Small intestine (tissue), 7 donors: ENCODE results near the gene DPAGT1. TPM values are rescaled to one million over a fixed set of nuclear protein-coding genes. Genes with fewer than 3 reads are reported as not detected.

ENCODE experiments used
- DNase-seq, 2 donors: peaks; one replicate each; pipeline versions ENCODE4 v3.0.0 to v3.0.0-alpha.2; 2013
- FAIRE-seq: peaks from 2 replicates; lab custom pipeline; 2012; peaks lifted over from hg19 to GRCh38; lab: Jason Lieb, UNC
- H3K27ac ChIP-seq, 3 donors: one replicate each; pipeline ENCODE4 v1.5.1; 2013; ENCODE audit warnings: low read length in 2 of 3, mild to moderate bottlenecking in 2 of 3, control low read depth in 1 of 3, inconsistent platforms in 1 of 3, low read depth in 1 of 3, moderate library complexity in 1 of 3
- H3K27me3 ChIP-seq, 3 donors: one replicate each; pipeline ENCODE4 v1.6.1; 2013; ENCODE audit warnings: low read length in 3 of 3, inconsistent platforms in 1 of 3; ENCODE audit not compliant: control insufficient read depth in 3 of 3, insufficient read depth in 3 of 3
- H3K36me3 ChIP-seq, 3 donors: one replicate each; pipeline ENCODE4 v1.6.1; 2013; ENCODE audit warnings: low read length in 3 of 3, inconsistent platforms in 1 of 3, low read depth in 1 of 3, mild to moderate bottlenecking in 1 of 3, moderate library complexity in 1 of 3; ENCODE audit not compliant: control insufficient read depth in 3 of 3, insufficient read depth in 2 of 3
- H3K4me1 ChIP-seq, 3 donors: one replicate each; pipeline ENCODE4 v1.6.1; 2013; ENCODE audit warnings: low read length in 2 of 3, inconsistent platforms in 1 of 3, low read depth in 1 of 3, mild to moderate bottlenecking in 1 of 3, moderate library complexity in 1 of 3; ENCODE audit not compliant: control insufficient read depth in 3 of 3, insufficient read depth in 2 of 3
- H3K4me3 ChIP-seq, 3 donors: one replicate each; pipeline ENCODE4 v1.5.1; 2013; ENCODE audit warnings: low read length in 3 of 3, control low read depth in 1 of 3, inconsistent platforms in 1 of 3, low read depth in 1 of 3, mild to moderate bottlenecking in 1 of 3, moderate library complexity in 1 of 3
- H3K9me3 ChIP-seq, 2 donors: one replicate each; pipeline ENCODE4 v1.6.1; 2013; ENCODE audit warnings: low read depth in 1 of 2, low read length in 1 of 2; ENCODE audit not compliant: control insufficient read depth in 2 of 2, insufficient read depth in 1 of 2
- WGBS, 3 donors: extraction: QIAGEN DNeasy Blood & Tissue Kit; methylation state at CpG; one replicate each; pipeline ENCODE4 v1.1.7; 2013; 5-methylcytosine and 5-hydroxymethylcytosine counted together
- polyA plus RNA-seq, 4 donors: library from polyadenylated mRNA; stranded (reverse) in 3 of 4; unstranded in 1 of 4; fragments of 200-250 nt in 3 of 4; fragments of 120-200 nt in 1 of 4; gene quantifications; one replicate each; pipeline versions ENCODE4 v1.2.1 to v1.2.3, GENCODE V29; 2013
- donor health status: healthy with polysubstance abuse.
- donor health status: control.
- donor health status: control.
- donor health status: Bipolar disorder and iron deficiency.
- donor health status: healthy.

The DPAGT1 gene
- polyA plus RNA-seq, 4 donors: 10.8 to 51.2 (median 30.5) TPM

DNA sequence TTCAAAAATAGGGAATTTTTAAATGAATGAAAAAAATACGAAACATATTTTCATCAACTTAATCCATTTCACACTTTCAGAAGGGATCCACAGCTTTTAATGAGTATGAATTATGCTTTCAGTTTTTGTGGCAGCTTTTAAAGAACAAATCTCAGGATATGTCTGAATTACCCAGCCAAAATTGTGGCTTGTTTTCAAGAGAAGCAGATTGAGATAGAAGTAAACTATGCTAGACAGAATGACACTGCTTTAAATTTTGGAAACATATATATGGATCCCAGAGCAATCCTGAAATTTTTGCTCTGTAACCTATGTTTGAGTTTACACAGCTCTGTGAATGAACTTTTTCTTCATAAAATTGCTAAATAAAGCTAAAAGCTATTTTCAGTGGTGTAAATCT is 17.3 kb upstream of the DPAGT1 start:
- Histone ChIP-seq H3K27me3 (no peaks in the 10 kb centered on the region), H3K4me1 (peaks cover 1 to 15% (median 6%) of the 10 kb centered on the region in 3 donors), H3K36me3 (peaks cover 9 to 33% (median 17%) of the 10 kb centered on the region in 3 donors), H3K9me3 (no peaks in the 10 kb centered on the region), H3K4me3 (no peak overlapping the region), H3K27ac (no peak overlapping the region)
- FAIRE-seq (no peak), DNase-seq (no peak)
- WGBS, 3 donors: 93 to 97% (median 95%) methylated on average over 1 of the region's 1 CpG

DNA sequence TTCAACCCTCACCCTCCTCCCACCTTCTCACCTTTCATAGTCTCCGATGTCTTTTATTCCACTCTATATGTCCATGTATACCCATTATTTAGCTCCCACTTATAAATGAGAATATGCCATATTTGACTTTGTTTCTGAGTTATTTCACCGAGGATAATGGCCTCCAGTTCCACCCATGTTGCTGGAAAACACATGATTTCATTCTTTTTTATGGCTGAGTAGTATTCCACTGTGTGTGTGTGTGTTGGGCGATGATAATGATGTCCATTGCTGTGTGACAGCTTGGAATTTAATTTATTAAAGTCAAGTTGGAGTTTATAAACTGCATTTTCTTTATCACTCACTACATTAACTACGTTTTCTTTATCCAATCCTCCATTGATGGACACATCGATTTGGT is 16.6 kb upstream of the DPAGT1 start:
- 95 to 96% (median 96%) methylated on average over 5 of the region's 5 CpGs for WGBS, 3 donors
- H3K36me3 ChIP-seq: peaks cover 9 to 34% (median 15%) of the 10 kb centered on the region in 3 donors
- no peaks in the 10 kb centered on the region for H3K27me3 ChIP-seq
- no peak overlapping the region for H3K27ac ChIP-seq
- H3K9me3 ChIP-seq: no peaks in the 10 kb centered on the region
- peaks cover 1 to 15% (median 6%) of the 10 kb centered on the region in 3 donors for H3K4me1 ChIP-seq
- DNase-seq (no peak), FAIRE-seq (no peak)
- H3K4me3 ChIP-seq: no peak overlapping the region

GRCh38 chr11:119117004-119117706 is 15.5 kb upstream of the DPAGT1 start:
- DNase-seq: no peak
- WGBS, 3 donors: 92 to 95% (median 93%) methylated on average over 3 of the region's 3 CpGs
- H3K4me1 ChIP-seq: peaks cover 0 to 10% (median under 1%) of the 10 kb centered on the region in 3 donors
- no peaks in the 10 kb centered on the region for H3K9me3 ChIP-seq
- H3K27ac ChIP-seq: no peak overlapping the region
- H3K36me3 ChIP-seq: peaks cover 16 to 45% (median 24%) of the 10 kb centered on the region in 3 donors
- no peak overlapping the region for H3K4me3 ChIP-seq
- no peaks in the 10 kb centered on the region for H3K27me3 ChIP-seq
- FAIRE-seq: no peak

DNA sequence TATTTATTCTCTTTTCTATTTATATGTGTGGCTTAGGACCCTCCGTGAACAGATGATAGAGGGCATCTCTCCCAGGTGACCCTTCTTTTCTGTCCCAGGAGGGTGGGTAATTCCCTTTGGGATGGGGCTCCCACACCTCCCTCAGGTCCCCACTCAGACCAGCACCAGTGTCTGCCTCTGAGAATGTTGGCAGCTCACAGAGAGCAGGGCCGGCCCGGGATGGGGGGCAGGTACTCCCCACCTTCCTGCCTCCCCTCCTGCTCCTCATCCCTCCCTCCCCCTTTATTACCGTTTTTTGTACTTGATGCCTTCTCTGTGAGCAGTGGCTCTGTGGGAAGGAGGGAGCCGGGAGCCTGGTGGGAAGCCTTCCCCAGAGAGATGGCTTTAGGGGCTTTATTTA is 14.9 kb upstream of the DPAGT1 start:
- Histone ChIP-seq H3K9me3 (no peaks in the 10 kb centered on the region), H3K27me3 (no peaks in the 10 kb centered on the region), H3K4me3 (no peak overlapping the region), H3K27ac (no peak overlapping the region), H3K4me1 (peaks cover 0 to 8% (median 0%) of the 10 kb centered on the region in 3 donors), H3K36me3 (peaks cover 17 to 51% (median 28%) of the 10 kb centered on the region in 3 donors)
- WGBS, 3 donors: 79 to 83% (median 83%) methylated on average over 5 of the region's 5 CpGs
- FAIRE-seq (no peak), DNase-seq (no peak)

GRCh38 chr11:119116235-119116594 is 14.6 kb upstream of the DPAGT1 start:
- peak overlapping the region in 1 of 3 donors; percentile 78 for H3K27ac ChIP-seq
- WGBS, 3 donors: 84 to 93% (median 89%) methylated on average over 7 to 10 of the region's 10 CpGs
- H3K27me3 ChIP-seq: no peaks in the 10 kb centered on the region
- FAIRE-seq (no peak), DNase-seq (no peak)
- no peaks in the 10 kb centered on the region for H3K9me3 ChIP-seq
- no peak overlapping the region for H3K4me3 ChIP-seq
- H3K4me1 ChIP-seq: peaks cover 0 to 8% (median 0%) of the 10 kb centered on the region in 3 donors
- peaks cover 21 to 55% (median 32%) of the 10 kb centered on the region in 3 donors for H3K36me3 ChIP-seq

- Histone ChIP-seq H3K36me3 (peaks cover 26 to 60% (median 38%) of the 10 kb centered on the region in 3 donors), H3K27me3 (no peaks in the 10 kb centered on the region), H3K9me3 (no peaks in the 10 kb centered on the region), H3K4me1 (peaks cover 0 to 5% (median 0%) of the 10 kb centered on the region in 3 donors), H3K4me3 (no peak overlapping the region), H3K27ac (peak overlapping the region in 2 of 3 donors; percentile 32 to 78)
- no peak for FAIRE-seq
- no peak for DNase-seq
- 65 to 82% (median 75%) methylated on average over 24 of the region's 24 CpGs for WGBS, 3 donors
These were observed 14.0 kb upstream of the DPAGT1 start for GRCh38 chr11:119115484-119116234.

- Histone ChIP-seq H3K4me1 (peaks cover under 1 to 9% (median under 1%) of the 10 kb centered on the region in 3 donors), H3K9me3 (no peaks in the 10 kb centered on the region), H3K27ac (no peak overlapping the region), H3K36me3 (peaks cover 28 to 71% (median 38%) of the 10 kb centered on the region in 3 donors), H3K4me3 (no peak overlapping the region), H3K27me3 (no peaks in the 10 kb centered on the region)
- DNase-seq (no peak), FAIRE-seq (no peak)
- 81 to 92% (median 87%) methylated on average over 5 of the region's 5 CpGs for WGBS, 3 donors
These were observed 12.7 kb upstream of the DPAGT1 start for GRCh38 chr11:119114351-119114750.

DNA sequence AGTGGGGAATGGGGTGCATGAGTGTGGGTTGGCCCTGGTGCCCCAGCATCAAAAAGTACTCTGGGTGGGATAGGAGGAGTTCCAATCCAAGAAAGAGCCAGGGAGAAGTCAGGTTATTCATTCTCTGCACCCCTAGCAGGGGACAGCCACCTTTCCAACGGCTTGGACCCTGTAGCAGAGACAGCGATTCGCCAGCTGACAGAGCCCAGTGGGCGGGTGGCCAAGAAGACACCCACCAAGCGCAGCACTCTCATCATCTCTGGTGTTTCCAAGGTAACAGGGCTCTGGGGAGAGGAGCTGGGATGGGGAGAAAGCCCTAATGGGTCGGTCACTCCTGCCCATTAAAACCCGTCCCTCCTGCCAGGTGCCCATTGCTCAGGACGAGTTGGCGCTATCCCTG is 12.1 kb upstream of the DPAGT1 start:
- WGBS, 3 donors: 94 to 99% (median 95%) methylated on average over 7 to 9 of the region's 9 CpGs
- no peak overlapping the region for H3K4me3 ChIP-seq
- H3K36me3 ChIP-seq: peaks cover 28 to 75% (median 38%) of the 10 kb centered on the region in 3 donors
- H3K9me3 ChIP-seq: no peaks in the 10 kb centered on the region
- H3K27ac ChIP-seq: no peak overlapping the region
- DNase-seq: no peak
- peaks cover 4 to 15% (median 6%) of the 10 kb centered on the region in 3 donors for H3K4me1 ChIP-seq
- FAIRE-seq: no peak
- H3K27me3 ChIP-seq: no peaks in the 10 kb centered on the region
